OCI-LY7 (cell line): ENCODE measurements around the gene KCNIP3.

Experiments used
- EZH2phosphoT487 ChIP-seq: fragments of 200-600 bp; sonication (generic); IDR thresholded peaks from 2 replicates; pipeline ENCODE4 v1.6.1; 2018; ENCODE audit warnings: low read depth, borderline replicate concordance, mild to moderate bottlenecking, mixed run types, antibody characterized with exemption, low read length, moderate library complexity, mixed read lengths
- TF ChIP-seq, protein P1 (sequence below): fragments of 200-600 bp; sonication (generic); conservative IDR thresholded peaks from 2 replicates; pipeline ENCODE4 v1.5.1; 2014; ENCODE audit warnings: mild to moderate bottlenecking, antibody characterized with exemption, low read length, moderate library complexity, mixed read lengths

DNA sequence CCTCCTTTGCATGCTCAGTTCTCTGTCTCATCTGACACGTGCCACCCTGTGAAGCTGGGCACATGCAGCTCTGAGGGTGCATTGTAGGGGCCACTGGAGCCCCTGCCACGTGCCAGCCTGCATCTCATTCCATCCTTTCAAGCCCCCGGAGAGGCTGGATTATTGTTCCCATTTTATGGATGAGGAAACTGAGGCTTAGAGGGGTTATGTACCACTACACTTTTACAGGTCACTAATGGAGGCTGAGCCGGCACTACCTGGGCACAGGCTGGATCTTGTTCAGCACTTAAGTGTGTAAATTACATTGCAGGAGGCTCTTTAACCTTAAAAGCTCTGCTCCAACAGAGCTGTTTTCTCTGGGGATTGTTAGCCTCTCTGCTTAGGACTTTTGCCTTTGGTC is 47.5 kb downstream of the KCNIP3 start:
- TF ChIP-seq, protein P1, sequence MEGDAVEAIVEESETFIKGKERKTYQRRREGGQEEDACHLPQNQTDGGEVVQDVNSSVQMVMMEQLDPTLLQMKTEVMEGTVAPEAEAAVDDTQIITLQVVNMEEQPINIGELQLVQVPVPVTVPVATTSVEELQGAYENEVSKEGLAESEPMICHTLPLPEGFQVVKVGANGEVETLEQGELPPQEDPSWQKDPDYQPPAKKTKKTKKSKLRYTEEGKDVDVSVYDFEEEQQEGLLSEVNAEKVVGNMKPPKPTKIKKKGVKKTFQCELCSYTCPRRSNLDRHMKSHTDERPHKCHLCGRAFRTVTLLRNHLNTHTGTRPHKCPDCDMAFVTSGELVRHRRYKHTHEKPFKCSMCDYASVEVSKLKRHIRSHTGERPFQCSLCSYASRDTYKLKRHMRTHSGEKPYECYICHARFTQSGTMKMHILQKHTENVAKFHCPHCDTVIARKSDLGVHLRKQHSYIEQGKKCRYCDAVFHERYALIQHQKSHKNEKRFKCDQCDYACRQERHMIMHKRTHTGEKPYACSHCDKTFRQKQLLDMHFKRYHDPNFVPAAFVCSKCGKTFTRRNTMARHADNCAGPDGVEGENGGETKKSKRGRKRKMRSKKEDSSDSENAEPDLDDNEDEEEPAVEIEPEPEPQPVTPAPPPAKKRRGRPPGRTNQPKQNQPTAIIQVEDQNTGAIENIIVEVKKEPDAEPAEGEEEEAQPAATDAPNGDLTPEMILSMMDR = no peak
- no peak for TF ChIP-seq EZH2phosphoT487
